NCI-H748 (cell line): Measurements from ENCODE around the gene AHI1.
"Not testable (repeated sequence)": the region's sequence is repeated elsewhere in the genome, so short reads cannot be mapped to it uniquely, and the experiment has no call there.

ENCODE experiments used
- DNase-seq: peaks from one replicate; lab custom pipeline; 2025; ENCODE audit not compliant: unreplicated experiment; lab: John Stamatoyannopoulos, UW

Gene AHI1

GRCh38 chr6:135397172-135397952 lies 100.2 kb downstream of the AHI1 start:
- DNase-seq, result no peak

GRCh38 chr6:135395136-135395535 lies 102.4 kb downstream of the AHI1 start:
- DNase-seq, result no peak

GRCh38 chr6:135393289-135393688 lies 104.3 kb downstream of the AHI1 start:
- no peak for DNase-seq

- no peak for DNase-seq
Measured at GRCh38 chr6:135390458-135390857, 107.1 kb downstream of the AHI1 start.

GRCh38 chr6:135385299-135385698 lies 112.2 kb downstream of the AHI1 start:
- DNase-seq, result no peak

GRCh38 chr6:135383766-135384165 lies 113.8 kb downstream of the AHI1 start:
- no peak for DNase-seq

- DNase-seq, result no peak
Measured at GRCh38 chr6:135383301-135383700, 114.2 kb downstream of the AHI1 start.

GRCh38 chr6:135382182-135382628 lies 115.3 kb downstream of the AHI1 start:
- no peak for DNase-seq

GRCh38 chr6:135380793-135381192 lies 116.7 kb downstream of the AHI1 start:
- DNase-seq, result no peak

- no peak for DNase-seq
Measured at GRCh38 chr6:135379647-135380046, 117.9 kb downstream of the AHI1 start.

- DNase-seq, result no peak
Measured at GRCh38 chr6:135372758-135373157, 124.8 kb downstream of the AHI1 start.

GRCh38 chr6:135363622-135364021 lies 133.9 kb downstream of the AHI1 start:
- not testable (repeated sequence) for DNase-seq

GRCh38 chr6:135362124-135362523 lies 135.4 kb downstream of the AHI1 start:
- no peak for DNase-seq

- no peak for DNase-seq
Measured at GRCh38 chr6:135360222-135360621, 137.3 kb downstream of the AHI1 start.

- DNase-seq, result no peak
Measured at GRCh38 chr6:135358985-135359384, 138.6 kb downstream of the AHI1 start.

GRCh38 chr6:135358251-135358821 lies 139.2 kb downstream of the AHI1 start:
- DNase-seq, result no peak

- DNase-seq, result no peak
Measured at GRCh38 chr6:135354407-135354806, 143.1 kb downstream of the AHI1 start.

- no peak for DNase-seq
Measured at GRCh38 chr6:135353113-135353512, 144.4 kb downstream of the AHI1 start.

- no peak for DNase-seq
Measured at GRCh38 chr6:135351635-135352034, 145.9 kb downstream of the AHI1 start.

- no peak for DNase-seq
Measured at GRCh38 chr6:135347887-135348286, 149.7 kb downstream of the AHI1 start.

- DNase-seq, result no peak
Measured at GRCh38 chr6:135346747-135347146, 150.8 kb downstream of the AHI1 start.

- no peak for DNase-seq
Measured at GRCh38 chr6:135344526-135344925, 153.0 kb downstream of the AHI1 start.

- not testable (repeated sequence) for DNase-seq
Measured at GRCh38 chr6:135339920-135340319, 157.6 kb downstream of the AHI1 start.
